Pancreas (tissue), 10 donors: ENCODE results near the gene CORT. TPM values are rescaled to one million over a fixed set of nuclear protein-coding genes. Genes with fewer than 3 reads are reported as not detected.

Source experiments
- ATAC-seq, 4 donors: fragments of 200-7000 bp; cut with Tn5 transposase; one replicate each; pipeline versions ENCODE4 v1.8.0 to v1.9.1; 2020; ENCODE audit warnings: mild to moderate bottlenecking in 4 of 4, moderate library complexity in 4 of 4
- DNase-seq, 6 donors: peaks; one replicate each; pipeline ENCODE4 v3.0.0-alpha.2; 2020
- FAIRE-seq: peaks from 2 replicates; lab custom pipeline; 2012; peaks lifted over from hg19 to GRCh38; lab: Jason Lieb, UNC
- H3K27ac ChIP-seq, 4 donors: fragments of 200-600 bp; sonication (generic); 1 replicate in 3 of 4; 2 replicates in 1 of 4; pipeline versions ENCODE4 v1.5.0 to v1.8.0; 2020
- H3K27me3 ChIP-seq, 4 donors: fragments of 200-600 bp; one replicate each; pipeline ENCODE4 v1.8.0; 2021
- H3K36me3 ChIP-seq, 3 donors: fragments of 200-600 bp; sonication (generic) in 1 of 3; one replicate each; pipeline versions ENCODE4 v1.5.0 to v1.8.0; 2020 to 2021
- H3K4me1 ChIP-seq, 3 donors: fragments of 200-600 bp; one replicate each; pipeline ENCODE4 v1.8.0; 2021
- H3K4me3 ChIP-seq, 4 donors: fragments of 200-600 bp; sonication (generic) in 2 of 4; one replicate each; pipeline versions ENCODE4 v1.5.0 to v1.8.0; 2020 to 2021
- H3K9me3 ChIP-seq, 4 donors: fragments of 200-600 bp; one replicate each; pipeline ENCODE4 v1.8.0; 2021
- CTCF ChIP-seq, 4 donors: fragments of 200-600 bp; sonication (generic) in 3 of 4; IDR thresholded peaks; one replicate each; pipeline versions ENCODE4 v1.5.0 to v1.8.0; 2021; ENCODE audit warnings: antibody characterized with exemption in 4 of 4
- WGBS, 2 donors: extraction: QIAGEN DNeasy Blood & Tissue Kit; methylation state at CpG; one replicate each; pipeline ENCODE4 v1.1.7; 2013; 5-methylcytosine and 5-hydroxymethylcytosine counted together
- intact Hi-C, 3 donors: fragments of 100-400 bp; cut with DNase I; formaldehyde crosslinking; loops; one replicate each; pipeline versions ENCODE4 v1.11.1 to v1.14.2; 2022
- polyA plus RNA-seq, 2 donors: library from polyadenylated mRNA; stranded (reverse); fragments of 200-250 nt; gene quantifications; one replicate each; pipeline ENCODE4 v1.2.3, GENCODE V29; 2013
- total RNA-seq, 6 donors: library from RNA; stranded (reverse); fragmentation: NEBNext Ultra II Directional in 4 of 6; extraction: Animal tissue kit (Norgen Biotek cat#: 25700) in 4 of 6; gene quantifications; one replicate each; pipeline versions ENCODE4 v1.2.1 to v1.2.4, GENCODE V29; 2021 to 2023
- donor health status: healthy with polysubstance abuse.
- donor health status: DM: no; HTN: no; CAD: no; lungs with moderate emphysema.
- donor health status: DM: no; HTN: no; CAD: no.
- donor health status: control.
- donor health status: control.
- donor health status: Bipolar disorder and iron deficiency.
- donor health status: DM: yes; HTN: yes; CAD: no.
- donor health status: DM: no; HTN: no; CAD: no.
- donor health status: DM: no; HTN: no; CAD: no.
- donor health status: DM: yes; HTN: yes; CAD: no.

The CORT gene
- total and polyA plus RNA-seq, 8 donors, result 0.22 to 0.85 (median 0.34) TPM; not detected in 5

DNA sequence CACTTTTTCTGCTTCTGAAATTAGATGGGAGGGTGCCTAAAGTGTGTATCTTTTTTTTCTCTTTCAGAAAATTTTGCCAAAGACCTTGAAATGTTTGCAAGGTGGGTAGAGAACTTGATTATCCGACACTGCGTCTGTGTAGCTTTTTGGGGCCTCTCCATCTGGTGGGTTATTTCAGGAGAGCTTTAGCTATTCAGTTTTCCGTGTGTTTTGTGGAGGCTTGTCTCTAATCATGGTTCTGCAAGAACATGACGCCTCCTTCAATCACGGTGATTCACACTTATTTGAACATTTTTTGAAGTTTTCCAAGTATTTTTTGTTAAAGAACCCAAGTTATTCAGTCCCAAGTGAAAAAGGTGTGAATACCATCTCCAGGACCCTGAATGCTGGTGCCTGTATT is 15.2 kb upstream of the CORT start:
- WGBS, 2 donors, result 85 to 90% methylated on average over 5 of the region's 5 CpGs
- no peak for DNase-seq
- intact Hi-C loops, result loop anchor here in 1 of 3 donors (5.0 kb wide), 1 partner anchor 58 kb away; no protein-coding TSS in a partner anchor

DNA sequence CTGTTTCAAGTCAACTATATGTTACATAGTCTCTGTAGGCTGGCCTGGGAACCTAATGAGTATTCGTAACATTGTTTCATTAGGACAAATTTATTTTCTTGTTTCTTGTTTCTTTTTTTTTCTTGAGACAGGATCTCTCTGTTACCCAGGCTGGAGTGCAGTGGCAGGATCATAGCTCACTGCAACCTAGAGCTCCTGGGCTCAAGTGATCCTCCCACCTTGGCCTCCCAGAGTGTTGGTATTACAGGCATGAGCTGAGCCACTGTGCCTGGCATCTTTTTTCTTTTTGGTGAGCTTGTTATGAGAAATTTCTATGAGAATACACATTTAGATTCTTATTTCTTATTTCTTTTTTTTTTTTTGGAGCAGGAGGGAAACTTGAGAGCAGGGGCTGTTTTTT is 12.8 kb upstream of the CORT start:
- no peak overlapping the region for H3K27ac ChIP-seq
- TF ChIP-seq CTCF (IDR thresholded peaks at IDR 0.05), result no peak
- FAIRE-seq (no peak), ATAC-seq (no peak), DNase-seq (no peak)
- no peaks in the 10 kb centered on the region for H3K36me3 ChIP-seq
- no peaks in the 10 kb centered on the region for H3K9me3 ChIP-seq
- H3K4me3 ChIP-seq, result no peak overlapping the region
- intact Hi-C loops, result no loop called here
- 95 to 96% methylated on average over 1 of the region's 1 CpG for WGBS, 2 donors
- H3K27me3 ChIP-seq, result no peaks in the 10 kb centered on the region
- no peaks in the 10 kb centered on the region for H3K4me1 ChIP-seq

More for the DNA sequence above, 15.2 kb upstream of the CORT start:
- Histone ChIP-seq H3K4me1 (peaks cover 0 to 5% (median 5%) of the 10 kb centered on the region in 3 donors), H3K27ac (no peak overlapping the region), H3K27me3 (no peaks in the 10 kb centered on the region), H3K9me3 (no peaks in the 10 kb centered on the region), H3K36me3 (no peaks in the 10 kb centered on the region), H3K4me3 (no peak overlapping the region)
- TF ChIP-seq CTCF (IDR thresholded peaks at IDR 0.05), result no peak
- ATAC-seq, result no peak
- no peak for FAIRE-seq

GRCh38 chr1:10438677-10439163 is 11.1 kb upstream of the CORT start:
- ATAC-seq, result no peak

GRCh38 chr1:10440305-10440704 is 9.5 kb upstream of the CORT start:
- Histone ChIP-seq H3K4me3 (no peak overlapping the region), H3K36me3 (no peaks in the 10 kb centered on the region), H3K27me3 (no peaks in the 10 kb centered on the region), H3K4me1 (no peaks in the 10 kb centered on the region), H3K27ac (no peak overlapping the region), H3K9me3 (no peaks in the 10 kb centered on the region)
- intact Hi-C loops, result no loop called here
- TF ChIP-seq CTCF (IDR thresholded peaks at IDR 0.05), result no peak
- DNase-seq, result no peak
- ATAC-seq, result no peak
- no peak for FAIRE-seq
- WGBS, 2 donors, result 96 to 97% methylated on average over 2 of the region's 2 CpGs

More at GRCh38 chr1:10438677-10439163, 11.1 kb upstream of the CORT start:
- no peak for TF ChIP-seq CTCF (IDR thresholded peaks at IDR 0.05)
- H3K27me3 ChIP-seq, result no peaks in the 10 kb centered on the region
- no peak for DNase-seq
- H3K9me3 ChIP-seq, result no peaks in the 10 kb centered on the region
- H3K4me1 ChIP-seq, result no peaks in the 10 kb centered on the region
- H3K27ac ChIP-seq, result no peak overlapping the region
- no peak for FAIRE-seq
- 46 to 55% methylated on average over 7 of the region's 7 CpGs for WGBS, 2 donors
- H3K4me3 ChIP-seq, result no peak overlapping the region
- H3K36me3 ChIP-seq, result no peaks in the 10 kb centered on the region
- intact Hi-C loops, result no loop called here

- H3K36me3 ChIP-seq, result no peaks in the 10 kb centered on the region
- H3K9me3 ChIP-seq, result no peaks in the 10 kb centered on the region
- no peak overlapping the region for H3K27ac ChIP-seq
- no peaks in the 10 kb centered on the region for H3K27me3 ChIP-seq
- intact Hi-C loops, result no loop called here
- whole genome bisulfite sequencing, 2 donors, result 90 to 96% methylated on average over 5 of the region's 5 CpGs
- TF ChIP-seq CTCF (IDR thresholded peaks at IDR 0.05), result no peak
- no peak overlapping the region for H3K4me3 ChIP-seq
- H3K4me1 ChIP-seq, result no peaks in the 10 kb centered on the region
- FAIRE-seq (no peak), ATAC-seq (no peak), DNase-seq (no peak)
Measured at GRCh38 chr1:10440794-10441193, 9.0 kb upstream of the CORT start.
